DOHH2 (cell line): ENCODE data around the gene CTNNA2.

Experiments used
- CTCF ChIP-seq: fragments of 200-600 bp; sonication (generic); IDR thresholded peaks from one replicate; pipeline ENCODE4 v1.5.1; 2014; ENCODE audit warnings: antibody characterized with exemption, mild to moderate bottlenecking, low read depth, low read length; ENCODE audit not compliant: poor library complexity, severe bottlenecking
- EZH2phosphoT487 ChIP-seq: fragments of 200-600 bp; sonication (generic); IDR thresholded peaks from 2 replicates; pipeline ENCODE4 v1.6.1; 2017; ENCODE audit warnings: borderline replicate concordance, mild to moderate bottlenecking, antibody characterized with exemption, low read length, moderate library complexity, mixed read lengths

GRCh38 chr2:79715338-79715737, 202.5 kb downstream of the CTNNA2 start:
- TF ChIP-seq CTCF (no peak), EZH2phosphoT487 (no peak)
